ENCODE results near the gene RPL26.
"Not testable (repeated sequence)": the region's sequence is repeated elsewhere in the genome, so short reads cannot be mapped to it uniquely, and the experiment has no call there.

The RPL26 gene

GRCh38 chr17:8362651-8363332 is 20.2 kb downstream of the RPL26 start:
- no peak for DNase-seq

DNA sequence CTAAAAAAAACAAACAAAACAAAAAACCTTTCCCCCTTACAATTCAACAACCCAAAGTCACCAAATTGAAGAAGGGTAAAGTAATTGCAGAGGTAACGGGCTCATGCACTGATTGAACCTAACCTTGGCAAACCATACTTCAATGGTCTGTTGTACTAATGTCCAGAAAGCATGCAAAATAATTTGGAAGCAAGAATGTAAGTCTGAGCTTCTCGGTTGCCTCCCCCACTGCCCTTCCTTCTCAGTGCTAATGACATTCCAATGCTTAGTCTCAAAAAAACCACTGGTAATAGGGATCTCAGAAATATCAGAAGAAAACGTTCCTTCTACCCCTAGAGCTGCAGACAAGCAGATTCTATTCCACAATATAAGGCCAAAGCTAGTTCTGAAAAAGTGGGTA is 22.2 kb downstream of the RPL26 start:
- no peak for DNase-seq

DNA sequence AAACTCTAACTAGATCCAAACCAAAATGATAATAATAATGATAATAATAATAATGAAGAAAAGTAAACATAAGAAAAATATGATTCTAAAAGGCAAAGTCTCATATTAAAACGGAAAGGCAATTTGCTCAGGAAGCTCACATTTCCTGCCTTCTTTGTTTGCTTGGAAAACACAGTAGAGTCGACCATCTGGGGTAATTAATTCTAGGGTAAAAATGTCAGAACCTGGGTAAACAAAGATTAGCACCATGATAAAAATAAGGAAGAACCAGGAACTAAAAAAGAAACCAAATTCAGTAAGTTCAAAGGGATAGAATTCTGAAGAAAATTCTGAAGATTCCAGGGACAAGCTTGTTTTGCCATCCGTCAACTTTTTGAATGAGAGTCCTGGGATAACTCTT is 22.7 kb downstream of the RPL26 start:
- no peak for DNase-seq

- no peak for DNase-seq
Measured at GRCh38 chr17:8359769-8360168, 23.2 kb downstream of the RPL26 start.

DNA sequence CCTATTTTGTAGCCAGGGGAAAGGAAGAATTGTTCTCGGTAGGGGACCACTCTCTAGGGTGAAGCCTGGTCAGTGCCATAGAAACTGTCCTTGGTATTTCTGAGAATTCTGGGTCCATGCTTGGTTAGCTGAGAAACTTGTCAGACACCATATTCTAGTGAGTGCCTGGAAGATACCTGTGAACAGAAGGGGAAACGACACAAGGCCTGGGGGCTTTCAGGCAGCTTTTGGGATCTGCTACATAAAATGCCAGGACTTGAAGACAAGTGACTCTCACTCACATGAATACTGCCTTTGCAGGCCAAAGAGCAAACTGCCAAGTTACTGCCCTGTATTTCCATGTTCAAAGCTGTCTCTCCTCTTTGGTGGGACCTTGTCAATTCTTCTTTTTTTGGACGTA is 25.1 kb downstream of the RPL26 start:
- DNase-seq, result no peak

DNA sequence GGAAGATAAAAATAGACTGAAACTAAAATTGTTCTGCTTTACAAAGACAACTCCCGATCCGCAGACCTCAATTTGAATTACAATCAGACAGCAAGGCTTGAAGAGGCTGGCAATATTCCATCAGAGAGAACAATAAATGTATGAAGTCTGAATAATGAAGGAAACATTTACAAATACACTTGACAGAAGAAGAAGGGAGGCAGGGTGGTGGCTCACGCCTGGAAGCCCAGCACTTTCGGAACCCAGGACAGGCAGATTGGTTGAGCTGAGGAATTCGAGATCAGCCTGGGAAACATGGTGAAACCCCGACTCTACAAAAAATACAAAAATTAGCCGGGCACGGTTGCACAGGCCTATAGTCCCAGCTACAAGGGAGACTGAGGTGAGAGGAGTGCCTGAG is 28.8 kb downstream of the RPL26 start:
- no peak for DNase-seq

- no peak for DNase-seq
Measured at GRCh38 chr17:8353736-8354135, 29.3 kb downstream of the RPL26 start.

DNA sequence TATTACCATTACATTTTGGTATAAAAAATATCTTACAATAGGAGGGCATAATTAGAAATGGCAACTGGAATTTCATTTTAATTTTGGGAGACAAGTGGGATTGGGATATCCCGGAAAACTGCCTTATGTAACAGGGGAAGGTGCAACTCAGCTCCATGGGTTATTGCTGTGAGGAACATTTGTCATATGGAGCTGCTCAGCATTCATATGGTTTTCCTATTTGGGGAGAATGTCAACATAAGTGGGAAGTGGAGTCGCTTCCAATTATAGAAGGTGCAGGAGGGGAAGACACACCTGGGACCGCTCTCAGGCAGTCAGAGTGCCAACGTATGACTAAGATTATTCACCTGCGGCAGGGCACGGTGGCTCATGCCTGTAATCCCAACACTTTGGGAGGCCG is 32.7 kb downstream of the RPL26 start:
- DNase-seq, result no peak

DNA sequence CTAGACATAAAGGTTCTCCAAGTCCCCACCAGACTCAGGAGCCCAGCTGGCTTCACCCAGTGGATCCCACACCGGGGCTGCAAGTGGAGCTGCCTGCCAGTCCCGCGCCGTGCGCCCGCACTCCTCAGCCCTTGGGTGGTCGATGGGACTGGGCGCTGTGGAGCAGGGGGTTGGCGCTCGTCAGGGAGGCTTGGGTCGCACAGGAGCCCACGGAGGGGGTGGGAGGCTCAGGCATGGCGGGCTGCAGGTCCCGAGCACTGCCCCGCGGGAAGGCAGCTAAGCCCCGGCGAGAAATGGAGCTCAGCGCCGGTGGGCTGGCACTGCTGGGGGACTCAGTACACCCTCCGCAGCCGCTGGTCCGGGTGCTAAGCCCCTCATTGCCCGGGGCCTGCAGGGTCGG is 36.0 kb downstream of the RPL26 start:
- not testable (repeated sequence) for DNase-seq

- no peak for DNase-seq
Measured at GRCh38 chr17:8345951-8346665, 36.9 kb downstream of the RPL26 start.

- no peak for DNase-seq
Measured at GRCh38 chr17:8345052-8345690, 37.8 kb downstream of the RPL26 start.

- DNase-seq, result no peak
Measured at GRCh38 chr17:8341456-8341855, 41.5 kb downstream of the RPL26 start.

- DNase-seq, result no peak
Measured at GRCh38 chr17:8339540-8339939, 43.5 kb downstream of the RPL26 start, which contains the start of gene ODF4. TSS of gene ODF4 (plus strand) at chr17:8339840. CDS start at chr17:8340052, 212 bp downstream.

- DNase-seq, result no peak
Measured at GRCh38 chr17:8338753-8339140, 44.2 kb downstream of the RPL26 start.

- DNase-seq, result no peak
Measured at GRCh38 chr17:8337802-8338752, 44.9 kb downstream of the RPL26 start.

GRCh38 chr17:8333281-8333680 is 49.7 kb downstream of the RPL26 start:
- no peak for DNase-seq

- DNase-seq, result no peak
Measured at GRCh38 chr17:8332688-8333087, 50.3 kb downstream of the RPL26 start.

DNA sequence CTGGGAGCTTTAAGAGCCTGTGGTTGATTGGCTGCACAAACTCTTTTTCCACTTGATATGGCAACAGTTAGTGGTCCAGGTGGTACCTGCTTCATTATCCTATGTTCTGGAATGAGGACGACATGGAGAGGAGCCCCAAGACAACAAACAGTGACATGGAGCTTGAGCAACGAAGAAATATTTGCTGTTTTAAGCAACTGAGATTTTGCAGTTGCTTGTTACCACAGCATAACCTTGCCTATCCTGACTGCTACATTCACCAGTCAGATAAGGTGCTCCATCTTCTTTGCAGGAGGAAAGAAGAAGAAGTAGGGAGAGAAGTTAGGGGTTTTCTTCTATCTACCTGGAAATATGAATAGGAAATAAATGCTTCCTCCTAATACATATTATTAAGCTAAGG is 50.9 kb downstream of the RPL26 start:
- DNase-seq, result no peak

Data from CD4-positive, alpha-beta T cell treated with Interleukin-10 for 1 hour (primary cell).